GM20000 (cell line): ENCODE results near the gene LAMA4.

ENCODE experiments used
- DNase-seq: peaks from one replicate; pipeline ENCODE4 v3.0.0; 2012; ENCODE audit warnings: low spot score
- CTCF ChIP-seq: IDR thresholded peaks from 2 replicates; pipeline ENCODE4 v1.5.1; 2012; ENCODE audit warnings: mild to moderate bottlenecking, control low read depth; ENCODE audit errors: extremely low read depth, missing control alignments

LAMA4 gene

GRCh38 chr6:112193117-112193516, 61.2 kb downstream of the LAMA4 start:
- no peak for TF ChIP-seq CTCF
- DNase-seq, result no peak

- TF ChIP-seq CTCF, result no peak
- no peak for DNase-seq
Measured at GRCh38 chr6:112191509-112192020, 62.8 kb downstream of the LAMA4 start.

- no peak for DNase-seq
- no peak for TF ChIP-seq CTCF
Measured at GRCh38 chr6:112190164-112190563, 64.2 kb downstream of the LAMA4 start.

- no peak for DNase-seq
- no peak for TF ChIP-seq CTCF
Measured at GRCh38 chr6:112189494-112189893, 64.9 kb downstream of the LAMA4 start.

- no peak for TF ChIP-seq CTCF
- DNase-seq, result no peak
Measured at GRCh38 chr6:112188906-112189305, 65.5 kb downstream of the LAMA4 start.

GRCh38 chr6:112187736-112188135, 66.6 kb downstream of the LAMA4 start:
- no peak for TF ChIP-seq CTCF
- DNase-seq, result no peak

GRCh38 chr6:112184951-112185350, 69.4 kb downstream of the LAMA4 start:
- no peak for DNase-seq
- no peak for TF ChIP-seq CTCF
